B cell (primary cell): Measurements from ENCODE around the gene FKBP6.

Experiments
- EZH2 ChIP-seq: IDR thresholded peaks from 2 replicates; pipeline ENCODE4 v1.6.1; 2012; ENCODE audit warnings: borderline replicate concordance, low read depth, mild to moderate bottlenecking, moderate library complexity, low read length; ENCODE audit not compliant: insufficient read depth, poor library complexity, severe bottlenecking
- TF ChIP-seq, protein P1 (sequence below): fragments of 200-600 bp; IDR thresholded peaks from one replicate; pipeline ENCODE4 v1.8.0; 2022; ENCODE audit warnings: antibody characterized with exemption, mild to moderate bottlenecking

DNA sequence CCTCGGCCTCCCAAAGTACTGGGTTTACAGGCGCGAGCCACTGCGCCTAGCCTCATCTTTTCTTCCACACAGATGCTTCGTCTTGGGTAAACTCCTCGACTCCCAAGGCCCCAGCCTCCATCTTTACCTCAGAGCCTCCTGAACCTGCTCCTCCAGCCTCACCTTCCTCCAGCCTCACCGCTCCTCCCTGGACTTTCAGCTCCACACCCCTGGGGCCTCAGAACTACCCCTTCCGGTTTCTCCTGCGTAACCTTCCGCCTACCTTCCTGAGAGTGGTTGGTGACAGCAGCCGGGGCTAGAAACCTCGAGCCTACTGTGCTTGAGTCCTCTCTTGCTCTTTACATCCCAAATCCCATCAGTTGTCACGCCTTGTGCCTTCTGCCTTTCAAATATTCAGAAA is 45.8 kb downstream of the FKBP6 start:
- TF ChIP-seq, protein P1, sequence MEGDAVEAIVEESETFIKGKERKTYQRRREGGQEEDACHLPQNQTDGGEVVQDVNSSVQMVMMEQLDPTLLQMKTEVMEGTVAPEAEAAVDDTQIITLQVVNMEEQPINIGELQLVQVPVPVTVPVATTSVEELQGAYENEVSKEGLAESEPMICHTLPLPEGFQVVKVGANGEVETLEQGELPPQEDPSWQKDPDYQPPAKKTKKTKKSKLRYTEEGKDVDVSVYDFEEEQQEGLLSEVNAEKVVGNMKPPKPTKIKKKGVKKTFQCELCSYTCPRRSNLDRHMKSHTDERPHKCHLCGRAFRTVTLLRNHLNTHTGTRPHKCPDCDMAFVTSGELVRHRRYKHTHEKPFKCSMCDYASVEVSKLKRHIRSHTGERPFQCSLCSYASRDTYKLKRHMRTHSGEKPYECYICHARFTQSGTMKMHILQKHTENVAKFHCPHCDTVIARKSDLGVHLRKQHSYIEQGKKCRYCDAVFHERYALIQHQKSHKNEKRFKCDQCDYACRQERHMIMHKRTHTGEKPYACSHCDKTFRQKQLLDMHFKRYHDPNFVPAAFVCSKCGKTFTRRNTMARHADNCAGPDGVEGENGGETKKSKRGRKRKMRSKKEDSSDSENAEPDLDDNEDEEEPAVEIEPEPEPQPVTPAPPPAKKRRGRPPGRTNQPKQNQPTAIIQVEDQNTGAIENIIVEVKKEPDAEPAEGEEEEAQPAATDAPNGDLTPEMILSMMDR = no peak
- TF ChIP-seq EZH2 = no peak
